Endothelial cell of umbilical vein (primary cell): ENCODE results near the gene SLC5A2.

Experiments
- EZH2 ChIP-seq: IDR thresholded peaks from 2 replicates; pipeline ENCODE4 v1.6.1; 2012; ENCODE audit warnings: borderline replicate concordance, low read depth, mild to moderate bottlenecking, moderate library complexity, low read length, inconsistent platforms; ENCODE audit not compliant: severe bottlenecking
- TF ChIP-seq, protein P1 (sequence below), 2 donors: IDR thresholded peaks; 1 replicate in 1 of 2; 2 replicates in 1 of 2; pipeline ENCODE4 v1.5.1; 2011; ENCODE audit warnings: low read length in 2 of 2, mild to moderate bottlenecking in 2 of 2, moderate library complexity in 2 of 2, control low read depth in 1 of 2, inconsistent platforms in 1 of 2, low read depth in 1 of 2; ENCODE audit not compliant: insufficient read depth in 1 of 2; ENCODE audit errors: extremely low read depth in 1 of 2
- TF ChIP-seq, protein P2 (sequence below): IDR thresholded peaks from 2 replicates; pipeline ENCODE4 v1.6.1; 2011; ENCODE audit not compliant: insufficient read depth, insufficient read length

DNA sequence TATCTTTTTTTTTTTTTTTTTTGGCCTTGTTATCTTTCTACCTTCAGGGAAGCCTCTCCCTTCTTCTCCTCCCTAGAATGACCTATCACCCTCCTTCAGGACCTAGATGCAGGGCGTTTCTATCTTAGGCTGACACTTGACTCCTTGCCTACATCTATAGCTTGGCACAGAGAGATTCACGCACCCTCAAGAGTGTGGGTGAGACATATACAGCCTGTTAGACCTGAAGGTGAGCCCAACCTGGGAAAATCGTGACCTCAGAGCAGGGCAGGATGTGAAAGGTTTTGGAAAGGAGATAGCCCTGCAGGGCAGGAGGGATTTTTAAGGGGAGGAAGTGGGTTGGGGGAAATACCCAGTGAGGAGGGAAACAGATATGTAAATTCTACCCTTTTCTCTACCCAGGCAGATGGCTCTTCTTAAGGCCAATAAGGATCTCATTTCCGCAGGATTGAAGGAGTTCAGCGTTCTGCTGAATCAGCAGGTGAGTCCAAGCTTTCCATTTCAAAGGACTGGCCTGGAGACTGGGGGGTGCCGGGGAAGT is 44.9 kb downstream of the SLC5A2 start, which contains the start of gene AHSP:
- TF ChIP-seq, protein P1, sequence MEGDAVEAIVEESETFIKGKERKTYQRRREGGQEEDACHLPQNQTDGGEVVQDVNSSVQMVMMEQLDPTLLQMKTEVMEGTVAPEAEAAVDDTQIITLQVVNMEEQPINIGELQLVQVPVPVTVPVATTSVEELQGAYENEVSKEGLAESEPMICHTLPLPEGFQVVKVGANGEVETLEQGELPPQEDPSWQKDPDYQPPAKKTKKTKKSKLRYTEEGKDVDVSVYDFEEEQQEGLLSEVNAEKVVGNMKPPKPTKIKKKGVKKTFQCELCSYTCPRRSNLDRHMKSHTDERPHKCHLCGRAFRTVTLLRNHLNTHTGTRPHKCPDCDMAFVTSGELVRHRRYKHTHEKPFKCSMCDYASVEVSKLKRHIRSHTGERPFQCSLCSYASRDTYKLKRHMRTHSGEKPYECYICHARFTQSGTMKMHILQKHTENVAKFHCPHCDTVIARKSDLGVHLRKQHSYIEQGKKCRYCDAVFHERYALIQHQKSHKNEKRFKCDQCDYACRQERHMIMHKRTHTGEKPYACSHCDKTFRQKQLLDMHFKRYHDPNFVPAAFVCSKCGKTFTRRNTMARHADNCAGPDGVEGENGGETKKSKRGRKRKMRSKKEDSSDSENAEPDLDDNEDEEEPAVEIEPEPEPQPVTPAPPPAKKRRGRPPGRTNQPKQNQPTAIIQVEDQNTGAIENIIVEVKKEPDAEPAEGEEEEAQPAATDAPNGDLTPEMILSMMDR (IDR thresholded peaks at IDR 0.05; ENCODE audit: extremely low read depth in 1 of 2, insufficient read depth in 1 of 2, low read depth in 1 of 2, low read length in 2 of 2) = no peak
- TF ChIP-seq EZH2 = no peak
- TF ChIP-seq, protein P2, sequence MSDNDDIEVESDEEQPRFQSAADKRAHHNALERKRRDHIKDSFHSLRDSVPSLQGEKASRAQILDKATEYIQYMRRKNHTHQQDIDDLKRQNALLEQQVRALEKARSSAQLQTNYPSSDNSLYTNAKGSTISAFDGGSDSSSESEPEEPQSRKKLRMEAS = no peak
